GM23338 (cell line): ENCODE measurements around the gene VWCE. TPM values are rescaled to one million over a fixed set of nuclear protein-coding genes. Genes with fewer than 3 reads are reported as not detected.

Source experiments
- ATAC-seq: fragments of 200-7000 bp; cut with Tn5 transposase; 3 replicates; pipeline ENCODE4 v1.9.1; 2020
- DNase-seq: peaks from one replicate; pipeline ENCODE4 v3.0.0-alpha.2; 2015; ENCODE audit warnings: low spot score
- H2AFZ ChIP-seq: fragments of 200-600 bp; sonication (generic); 2 replicates; pipeline ENCODE4 v1.8.0; 2016; ENCODE audit warnings: antibody characterized with exemption, mild to moderate bottlenecking, moderate library complexity
- H3F3A ChIP-seq: fragments of 200-600 bp; sonication (generic); replicated peaks from 2 replicates; pipeline ENCODE4 v1.8.0; 2017; ENCODE audit warnings: antibody characterized with exemption, mixed run types, low read depth
- H3K27ac ChIP-seq: fragments of 200-600 bp; sonication (generic); 2 replicates; pipeline ENCODE4 v1.6.1; 2016; ENCODE audit warnings: low read depth
- H3K27me3 ChIP-seq: fragments of 200-600 bp; sonication (generic); 2 replicates; pipeline ENCODE4 v1.8.0; 2016; ENCODE audit warnings: mild to moderate bottlenecking, mixed run types, moderate library complexity; ENCODE audit not compliant: insufficient read depth
- H3K36me3 ChIP-seq: fragments of 200-600 bp; sonication (generic); 2 replicates; pipeline ENCODE4 v1.8.0; 2016; ENCODE audit warnings: mild to moderate bottlenecking; ENCODE audit not compliant: insufficient read depth
- H3K4me1 ChIP-seq: fragments of 200-600 bp; sonication (generic); 2 replicates; pipeline ENCODE4 v1.8.0; 2016; ENCODE audit warnings: mild to moderate bottlenecking, moderate library complexity; ENCODE audit not compliant: insufficient read depth
- H3K4me2 ChIP-seq: fragments of 200-600 bp; sonication (generic); 2 replicates; pipeline ENCODE4 v1.7.1; 2017; ENCODE audit warnings: mixed run types
- H3K4me3 ChIP-seq: fragments of 200-600 bp; sonication (generic); 2 replicates; pipeline ENCODE4 v1.6.1; 2016; ENCODE audit warnings: mixed run types
- H3K79me2 ChIP-seq: fragments of 200-600 bp; sonication (generic); replicated peaks from 2 replicates; pipeline ENCODE4 v1.8.0; 2017; ENCODE audit warnings: mild to moderate bottlenecking; ENCODE audit not compliant: insufficient read depth
- H3K9me2 ChIP-seq: fragments of 200-600 bp; sonication (generic); 2 replicates; pipeline ENCODE4 v1.8.0; 2017; ENCODE audit not compliant: insufficient read depth
- H4K20me1 ChIP-seq: fragments of 200-600 bp; sonication (generic); replicated peaks from 2 replicates; pipeline ENCODE4 v1.8.0; 2017; ENCODE audit warnings: mild to moderate bottlenecking; ENCODE audit not compliant: insufficient read depth
- H3K27ac Mint-ChIP-seq: 2 replicates; pipeline ENCODE4 v1.8.0; 2020; ENCODE audit warnings: inconsistent platforms, mild to moderate bottlenecking, moderate library complexity, mixed read lengths
- H3K27me3 Mint-ChIP-seq: 3 replicates; pipeline ENCODE4 v1.8.0; 2022; ENCODE audit warnings: low read depth, mild to moderate bottlenecking, moderate library complexity, mixed read lengths, inconsistent platforms; ENCODE audit not compliant: insufficient read depth, poor library complexity
- H3K36me3 Mint-ChIP-seq: 3 replicates; pipeline ENCODE4 v1.8.0; 2021; ENCODE audit warnings: low read depth, mild to moderate bottlenecking, inconsistent platforms, moderate library complexity, mixed read lengths
- H3K4me1 Mint-ChIP-seq: 3 replicates; pipeline ENCODE4 v1.8.0; 2020; ENCODE audit warnings: mild to moderate bottlenecking, inconsistent platforms, mixed read lengths
- H3K4me3 Mint-ChIP-seq: 3 replicates; pipeline ENCODE4 v1.8.0; 2021; ENCODE audit warnings: moderate library complexity, mild to moderate bottlenecking, inconsistent platforms, mixed read lengths
- H3K9me3 Mint-ChIP-seq: 3 replicates; pipeline ENCODE4 v1.8.0; 2020; ENCODE audit warnings: moderate library complexity, mild to moderate bottlenecking, inconsistent platforms, mixed read lengths
- EZH2 ChIP-seq: fragments of 200-600 bp; sonication (generic); IDR thresholded peaks from one replicate; pipeline ENCODE4 v1.8.0; 2017; ENCODE audit warnings: antibody characterized with exemption, mild to moderate bottlenecking, low read depth; ENCODE audit not compliant: unreplicated experiment
- REST ChIP-seq: IDR thresholded peaks from one replicate; pipeline ENCODE4 v1.6.1; 2018; ENCODE audit warnings: antibody characterized with exemption; ENCODE audit not compliant: unreplicated experiment
- ZNF114 ChIP-seq: fragments of 250-450 bp; sonication (Bioruptor Pico); IDR thresholded peaks from 2 replicates; pipeline ENCODE4 v1.5.0; 2020; ENCODE audit warnings: mild to moderate bottlenecking, moderate library complexity
- ZNF331 ChIP-seq: fragments of 250-450 bp; sonication (Bioruptor Pico); IDR thresholded peaks from 2 replicates; pipeline ENCODE4 v1.5.0; 2020; ENCODE audit warnings: low read depth, mild to moderate bottlenecking, moderate library complexity
- ZNF462 ChIP-seq: fragments of 250-450 bp; sonication (Bioruptor Pico); IDR thresholded peaks from 2 replicates; pipeline ENCODE4 v1.5.0; 2020; ENCODE audit warnings: mild to moderate bottlenecking, moderate library complexity
- polyA plus RNA-seq: library from polyadenylated mRNA; unstranded; fragments of >200 nt; fragmentation: Nextera tagmentation; extraction: Ambion mirVana; gene quantifications from 2 replicates; pipeline ENCODE4 v1.2.1, GENCODE V29; 2016
- total RNA-seq: library from RNA; depleted of rRNA; stranded (reverse); fragments of >200 nt; shearing (Covaris generic); gene quantifications from 2 replicates; pipeline ENCODE4 v1.2.3, GENCODE V29; 2014

Gene VWCE
- total and polyA plus RNA-seq, 2 experiments from 2014 or later: 9.9 to 16.9 TPM

GRCh38 chr11:61283613-61284012, 11.5 kb downstream of the VWCE start:
- Mint-ChIP-seq H3K27ac (no peak overlapping the region), H3K36me3 (peaks cover 50% of the 10 kb centered on the region)
- H3K36me3 ChIP-seq: peaks cover 7% of the 10 kb centered on the region; the same call in 1 of the 2 replicates

More at GRCh38 chr11:61283613-61284012, 11.5 kb downstream of the VWCE start:
- Histone ChIP-seq H4K20me1 (no peaks in the 10 kb centered on the region; the same call in 1 of the 2 replicates), H3K4me1 (peaks cover 8% of the 10 kb centered on the region; the same call in 1 of the 2 replicates), H3K27me3 (no peaks in the 10 kb centered on the region), H3K27ac (no peak overlapping the region), H3K4me2 (no peak overlapping the region), H3F3A (peaks cover 12% of the 10 kb centered on the region; the same call in 1 of the 2 replicates), H3K9me2 (no peaks in the 10 kb centered on the region), H2AFZ (no peak overlapping the region), H3K79me2 (no peaks in the 10 kb centered on the region), H3K4me3 (no peak overlapping the region)
- TF ChIP-seq ZNF331 (CRISPR knock-in tag) (no peak), EZH2 (no peak), ZNF114 (CRISPR knock-in tag) (no peak), REST (no peak), ZNF462 (no peak)
- DNase-seq (no peak), ATAC-seq (no peak)
- no peak overlapping the region for H3K4me3 Mint-ChIP-seq
- no peaks in the 10 kb centered on the region for H3K9me3 Mint-ChIP-seq
- peaks cover 24% of the 10 kb centered on the region for H3K4me1 Mint-ChIP-seq
- peaks cover 12% of the 10 kb centered on the region for H3K27me3 Mint-ChIP-seq
